GM18526 (cell line): Measurements from ENCODE around the gene KAZN.

Experiments used
- POLR2A ChIP-seq: IDR thresholded peaks from 3 replicates; pipeline ENCODE4 v1.6.1; 2011; ENCODE audit not compliant: insufficient read length; ENCODE audit errors: extremely low read depth

KAZN gene

GRCh38 chr1:14925336-14926136 lies 327.1 kb downstream of the KAZN start:
- TF ChIP-seq POLR2A = no peak

DNA sequence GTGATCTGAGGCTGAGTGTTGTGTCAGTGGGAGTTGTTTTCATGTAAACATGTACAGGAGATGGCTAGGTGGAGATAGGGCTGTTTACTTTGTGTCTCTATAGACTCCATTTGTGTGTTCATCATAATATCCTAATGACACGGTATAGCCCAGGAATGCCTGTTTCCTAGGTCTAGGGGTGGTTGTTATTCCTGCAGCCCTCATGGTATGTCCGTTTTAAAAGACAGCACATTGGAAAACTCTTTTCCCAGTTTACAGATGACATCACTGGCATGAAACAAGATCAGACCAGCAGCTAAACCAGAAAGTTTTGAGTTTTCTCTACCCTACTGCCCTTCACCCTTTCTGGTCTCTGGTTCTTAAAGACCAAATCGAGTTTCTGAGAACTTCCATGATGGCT lies 327.7 kb downstream of the KAZN start:
- no peak for TF ChIP-seq POLR2A

- TF ChIP-seq POLR2A = no peak
Observed at GRCh38 chr1:14926818-14927575, 328.5 kb downstream of the KAZN start.

GRCh38 chr1:14928412-14928811 lies 329.9 kb downstream of the KAZN start:
- no peak for TF ChIP-seq POLR2A

- no peak for TF ChIP-seq POLR2A
Observed at GRCh38 chr1:14928886-14929546, 330.5 kb downstream of the KAZN start.

DNA sequence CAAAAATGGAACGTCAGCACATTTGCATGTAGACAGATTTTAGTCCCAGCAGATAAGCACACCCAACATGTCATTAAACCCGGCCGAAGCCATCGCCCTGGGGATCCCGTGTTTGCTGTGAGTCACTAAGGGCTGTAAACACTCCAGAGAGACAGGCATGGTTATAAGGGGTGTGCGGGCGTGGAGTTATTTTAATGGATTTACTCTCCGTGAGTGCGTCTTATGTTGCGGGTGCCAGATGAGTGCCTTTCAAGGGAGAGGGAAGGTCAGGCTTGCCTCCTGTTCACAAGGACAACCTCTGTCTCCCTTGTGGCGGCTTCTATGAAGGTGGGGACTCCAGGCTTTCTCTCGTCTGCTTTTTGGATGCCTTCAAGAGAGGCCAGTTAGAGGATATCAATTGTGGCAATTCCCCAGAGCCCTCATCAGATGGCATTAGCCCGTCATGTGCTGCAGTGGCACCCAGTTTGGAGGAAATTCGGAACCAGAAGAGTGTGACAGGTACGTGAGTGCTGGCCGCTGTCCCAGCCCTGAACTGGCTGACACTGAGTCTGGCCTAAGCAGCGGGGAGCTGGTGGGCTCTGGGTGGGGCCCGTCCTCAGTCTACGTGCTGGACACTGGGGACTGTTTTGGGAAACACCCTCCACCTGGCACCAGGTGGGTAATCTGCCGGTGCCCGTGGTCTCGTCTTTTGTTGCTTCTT lies 331.2 kb downstream of the KAZN start:
- TF ChIP-seq POLR2A = no peak

DNA sequence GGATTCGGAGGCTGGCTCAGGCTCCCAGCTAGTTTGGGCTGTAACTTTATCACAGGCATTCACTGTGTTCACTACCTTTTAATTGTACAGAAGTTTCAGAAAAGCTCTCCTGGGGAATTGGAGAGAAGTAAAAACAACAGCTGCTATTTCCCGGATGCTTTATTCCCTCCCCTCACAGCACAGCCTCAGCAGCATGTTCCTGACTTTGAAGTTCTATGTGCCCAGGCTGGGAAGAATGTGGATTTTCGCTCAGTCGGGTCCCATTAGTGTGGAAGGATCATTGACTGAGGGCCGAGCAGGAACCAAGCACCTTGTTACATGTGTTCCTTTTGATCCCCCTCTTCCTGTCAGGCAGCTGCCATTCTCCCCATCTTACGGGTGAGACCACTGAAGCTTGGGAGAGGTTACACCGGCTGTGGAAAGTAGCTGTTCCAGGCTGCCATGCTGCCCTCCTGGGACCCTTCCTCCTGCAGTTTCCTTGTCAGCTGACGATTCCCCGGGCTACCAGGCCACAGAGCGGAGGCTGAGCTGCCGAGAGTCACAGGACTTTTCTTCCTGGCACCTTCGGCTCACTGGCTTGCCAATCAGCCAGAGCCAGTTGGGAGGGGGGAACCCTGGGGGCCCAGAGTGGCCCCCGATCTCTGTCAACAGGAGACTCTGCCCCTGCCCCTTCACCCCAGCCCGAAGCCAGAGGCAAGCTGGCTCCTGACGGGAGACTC lies 331.9 kb downstream of the KAZN start:
- no peak for TF ChIP-seq POLR2A

- no peak for TF ChIP-seq POLR2A
Observed at GRCh38 chr1:14932034-14932638, 333.7 kb downstream of the KAZN start.

- no peak for TF ChIP-seq POLR2A
Observed at GRCh38 chr1:14934867-14935266, 336.4 kb downstream of the KAZN start.

GRCh38 chr1:14936815-14937214 lies 338.3 kb downstream of the KAZN start:
- TF ChIP-seq POLR2A = no peak

DNA sequence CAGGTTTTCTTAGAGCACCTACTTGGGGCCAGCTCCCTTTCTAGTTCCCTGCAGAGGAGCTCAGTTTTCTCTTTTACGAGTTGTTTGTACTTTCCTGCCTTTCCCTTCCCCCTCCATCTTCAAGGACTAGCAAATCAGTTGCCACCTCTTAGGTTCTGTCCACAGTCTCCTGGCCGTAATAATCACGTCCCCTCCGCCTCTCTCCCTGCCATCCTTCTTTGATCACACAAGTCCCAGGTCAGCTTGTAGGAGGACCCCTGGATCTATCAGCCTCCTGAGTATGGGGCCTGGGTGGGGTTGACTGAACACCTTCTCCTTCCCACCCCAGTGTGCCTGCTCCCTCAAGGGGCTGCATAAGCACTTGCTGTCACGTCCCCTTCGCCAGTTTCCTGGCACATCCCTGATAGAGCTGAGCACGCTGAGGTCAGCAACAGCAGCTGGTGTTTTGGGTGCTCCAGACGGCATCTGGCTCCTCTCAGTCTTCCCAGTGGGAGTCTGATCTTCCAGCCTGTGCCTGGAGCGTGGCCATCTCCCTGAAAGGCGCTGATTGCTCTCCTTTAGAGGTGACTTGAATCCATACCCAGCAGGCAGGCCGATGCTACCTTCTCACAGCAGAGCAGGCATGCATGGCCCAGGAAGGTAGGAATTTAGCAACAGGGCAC lies 338.9 kb downstream of the KAZN start:
- TF ChIP-seq POLR2A = no peak

GRCh38 chr1:14939527-14940284 lies 341.2 kb downstream of the KAZN start:
- no peak for TF ChIP-seq POLR2A

- TF ChIP-seq POLR2A = no peak
Observed at GRCh38 chr1:14940285-14940870, 341.9 kb downstream of the KAZN start.
